B cell (primary cell): ENCODE results near the gene VPS13A. TPM values are rescaled to one million over a fixed set of nuclear protein-coding genes. Genes with fewer than 3 reads are reported as not detected.

Experiments
- ATAC-seq: fragments of 200-7000 bp; cut with Tn5 transposase; one replicate; pipeline ENCODE4 v1.10.0; 2021; ENCODE audit warnings: low read depth, mild to moderate bottlenecking, moderate number of reproducible peaks, moderate library complexity
- CTCF ChIA-PET: fragments of 350-600 bp; sonication (Branson Sonifier 250); formaldehyde crosslinking; loops from one replicate; lab custom pipeline; 2021; ENCODE audit warnings: antibody characterized with exemption, inconsistent platforms; lab: Charles Lee
- POLR2A ChIA-PET: fragments of 350-600 bp; sonication (Branson Sonifier 250); formaldehyde crosslinking; loops from one replicate; lab custom pipeline; 2021; ENCODE audit warnings: antibody characterized with exemption; lab: Charles Lee
- DNase-seq: peaks from one replicate; pipeline ENCODE4 v3.0.0; 2013
- H2AFZ ChIP-seq: 2 replicates; pipeline ENCODE4 v1.6.1; 2012; ENCODE audit warnings: mild to moderate bottlenecking, low read depth, low read length; ENCODE audit not compliant: insufficient read depth, poor library complexity, severe bottlenecking
- H3K27ac ChIP-seq, 2 donors: 1 replicate in 1 of 2; 2 replicates in 1 of 2; pipeline ENCODE4 v1.5.1; 2012 to 2013; ENCODE audit warnings: low read length in 2 of 2, mild to moderate bottlenecking in 2 of 2, moderate library complexity in 1 of 2
- H3K27me3 ChIP-seq, 4 experiments: fragments of 200-600 bp in 1 of 4; sonication (generic) in 1 of 4; replicated peaks in 1 of 4; 1 replicate in 2 of 4; 2 replicates in 2 of 4; pipeline versions ENCODE4 v1.6.1 to v1.7.0; 2013 to 2016; ENCODE audit warnings: low read length in 3 of 4, mild to moderate bottlenecking in 2 of 4, mixed read lengths in 1 of 4, moderate library complexity in 1 of 4; ENCODE audit not compliant: insufficient read depth in 4 of 4, control insufficient read depth in 3 of 4; ENCODE audit errors: control extremely low read depth in 1 of 4
- H3K36me3 ChIP-seq, 2 experiments: replicated peaks in 1 of 2; 1 replicate in 1 of 2; 2 replicates in 1 of 2; pipeline versions ENCODE4 v1.6.1 to v1.7.1; 2013; ENCODE audit warnings: low read length in 1 of 2; ENCODE audit not compliant: insufficient read depth in 2 of 2, control insufficient read depth in 1 of 2; ENCODE audit errors: control extremely low read depth in 1 of 2, extremely low read depth in 1 of 2
- H3K4me1 ChIP-seq, 2 donors: fragments of 200-600 bp in 1 of 2; sonication (generic) in 1 of 2; 1 replicate in 1 of 2; 2 replicates in 1 of 2; pipeline versions ENCODE4 v1.5.1 to v1.6.1; 2013 to 2017; ENCODE audit warnings: low read length in 2 of 2; ENCODE audit not compliant: control insufficient read depth in 2 of 2, insufficient read depth in 2 of 2
- H3K4me2 ChIP-seq: replicated peaks from 2 replicates; pipeline ENCODE3; 2012; ENCODE audit warnings: mild to moderate bottlenecking, low read depth, low read length; ENCODE audit not compliant: poor library complexity, severe bottlenecking
- H3K4me3 ChIP-seq, 5 experiments: fragments of 200-600 bp in 1 of 5; sonication (generic) in 1 of 5; 1 replicate in 3 of 5; 2 replicates in 2 of 5; pipeline versions ENCODE4 v1.5.1 to v1.7.0; 2011 to 2016; ENCODE audit warnings: low read length in 4 of 5, mild to moderate bottlenecking in 4 of 5, low read depth in 2 of 5, control low read depth in 1 of 5, moderate library complexity in 1 of 5; ENCODE audit not compliant: insufficient read depth in 1 of 5; ENCODE audit errors: control extremely low read depth in 1 of 5, extremely low read depth in 1 of 5
- H3K79me2 ChIP-seq: fragments of 200-600 bp; sonication (generic); one replicate; pipeline ENCODE4 v1.6.0; 2016; ENCODE audit warnings: low read length; ENCODE audit not compliant: control insufficient read depth, insufficient read depth
- H3K9ac ChIP-seq: fragments of 200-600 bp; sonication (generic); 2 replicates; pipeline ENCODE4 v1.6.1; 2017; ENCODE audit warnings: mild to moderate bottlenecking, low read length, moderate library complexity
- H3K9me3 ChIP-seq, 3 donors: one replicate each; pipeline versions ENCODE4 v1.6.1 to v1.7.1; 2013; ENCODE audit warnings: low read length in 2 of 3; ENCODE audit not compliant: control insufficient read depth in 2 of 3, insufficient read depth in 1 of 3; ENCODE audit errors: control extremely low read depth in 1 of 3
- H4K20me1 ChIP-seq: 2 replicates; pipeline ENCODE4 v1.6.0; 2012; ENCODE audit warnings: mild to moderate bottlenecking, low read length; ENCODE audit not compliant: insufficient read depth, control insufficient read depth, poor library complexity, severe bottlenecking
- H3K27ac Mint-ChIP-seq: one replicate; pipeline ENCODE4 v1.8.0; 2021; ENCODE audit warnings: mixed read lengths
- H3K27me3 Mint-ChIP-seq: one replicate; pipeline ENCODE4 v1.8.0; 2021; ENCODE audit warnings: mixed read lengths
- H3K4me1 Mint-ChIP-seq: one replicate; pipeline ENCODE4 v1.8.0; 2021; ENCODE audit warnings: mixed read lengths
- H3K4me3 Mint-ChIP-seq: one replicate; pipeline ENCODE4 v1.8.0; 2021; ENCODE audit warnings: mixed read lengths
- H3K9me3 Mint-ChIP-seq: one replicate; pipeline ENCODE4 v1.8.0; 2022; ENCODE audit warnings: mixed read lengths; ENCODE audit not compliant: insufficient read depth
- CTCF ChIP-seq: fragments of 200-600 bp; IDR thresholded peaks from one replicate; pipeline ENCODE4 v1.8.0; 2022; ENCODE audit warnings: antibody characterized with exemption, mild to moderate bottlenecking
- EZH2 ChIP-seq: IDR thresholded peaks from 2 replicates; pipeline ENCODE4 v1.6.1; 2012; ENCODE audit warnings: borderline replicate concordance, low read depth, mild to moderate bottlenecking, moderate library complexity, low read length; ENCODE audit not compliant: insufficient read depth, poor library complexity, severe bottlenecking
- WGBS: methylation state at CpG from one replicate; pipeline ENCODE4 v1.1.5; 2013; ENCODE audit warnings: missing lambda C conversion rate; ENCODE audit not compliant: insufficient coverage; 5-methylcytosine and 5-hydroxymethylcytosine counted together
- intact Hi-C: fragments of 100-400 bp; cut with micrococcal nuclease; formaldehyde crosslinking; loops from one replicate; pipeline ENCODE4 v1.10.0; 2022
- polyA plus RNA-seq: library from polyadenylated mRNA; depleted of rRNA; stranded (reverse); fragments of >200 nt; gene quantifications from 2 replicates; pipeline ENCODE4 v1.2.3, GENCODE V29; 2012
- total RNA-seq, 2 donors: library from RNA; stranded (reverse); fragments of 120-200 nt in 1 of 2; gene quantifications; 1 replicate in 1 of 2; 2 replicates in 1 of 2; pipeline versions ENCODE4 v1.2.3 to v1.2.4, GENCODE V29; 2013 to 2022

VPS13A gene
- total and polyA plus RNA-seq, 2 donors (not counting 1 experiment from before 2014, with no cell fraction given) = 6.5 to 57.8 TPM

GRCh38 chr9:77149879-77150278, 27.5 kb upstream of the VPS13A start:
- no peak overlapping the region for H2AFZ ChIP-seq
- no peaks in the 10 kb centered on the region for H3K9me3 ChIP-seq
- H3K9ac ChIP-seq = no peak overlapping the region
- intact Hi-C loops = loop anchor here (2.0 kb wide), 2 partner anchors 389 to 703 kb away; no protein-coding TSS in a partner anchor
- no peaks in the 10 kb centered on the region for H3K4me1 Mint-ChIP-seq
- ATAC-seq (no peak), DNase-seq (no peak)
- POLR2A ChIA-PET = no interaction called here
- 78% methylated on average over 2 of the region's 2 CpGs for WGBS
- no peaks in the 10 kb centered on the region for H3K9me3 Mint-ChIP-seq
- H3K79me2 ChIP-seq = no peaks in the 10 kb centered on the region
- H3K27me3 Mint-ChIP-seq = peaks cover 10% of the 10 kb centered on the region
- H3K27ac ChIP-seq = no peak overlapping the region
- H3K27me3 ChIP-seq = peaks cover 0 to 6% (median 1%) of the 10 kb centered on the region in 4 experiments
- H3K27ac Mint-ChIP-seq = no peak overlapping the region
- H3K4me1 ChIP-seq = no peaks in the 10 kb centered on the region
- no peak overlapping the region for H3K4me3 ChIP-seq
- no peaks in the 10 kb centered on the region for H4K20me1 ChIP-seq
- no peak overlapping the region for H3K4me3 Mint-ChIP-seq
- H3K36me3 ChIP-seq = no peaks in the 10 kb centered on the region
- CTCF ChIA-PET = interaction anchor here (0.6 to 1.2 kb wide), 3 partner anchors 21 to 112 kb away, joined by 3 read pairs; no protein-coding TSS in a partner anchor
- TF ChIP-seq EZH2 (no peak), CTCF (no peak)
- no peak overlapping the region for H3K4me2 ChIP-seq

GRCh38 chr9:77152289-77152688, 25.0 kb upstream of the VPS13A start:
- peaks cover 0 to 6% (median 3%) of the 10 kb centered on the region in 4 experiments for H3K27me3 ChIP-seq
- Mint-ChIP-seq H3K4me1 (no peaks in the 10 kb centered on the region), H3K27ac (no peak overlapping the region), H3K4me3 (no peak overlapping the region), H3K27me3 (peaks cover 21% of the 10 kb centered on the region), H3K9me3 (no peaks in the 10 kb centered on the region)
- no peaks in the 10 kb centered on the region for H3K79me2 ChIP-seq
- DNase-seq (no peak), ATAC-seq (no peak)
- TF ChIP-seq CTCF (no peak), EZH2 (no peak)
- H3K4me3 ChIP-seq = no peak overlapping the region
- no peaks in the 10 kb centered on the region for H3K36me3 ChIP-seq
- H3K4me1 ChIP-seq = no peaks in the 10 kb centered on the region
- H3K4me2 ChIP-seq = no peak overlapping the region
- H3K27ac ChIP-seq = no peak overlapping the region
- intact Hi-C loops = no loop called here
- no peak overlapping the region for H3K9ac ChIP-seq
- WGBS = no CpG with 5 or more reads among the region's 1 CpG
- no peaks in the 10 kb centered on the region for H3K9me3 ChIP-seq
- no peaks in the 10 kb centered on the region for H4K20me1 ChIP-seq
- ChIA-PET CTCF (interaction anchor here (0.6 to 0.7 kb wide), 2 partner anchors 15 to 1928 kb away, joined by 3 read pairs; no protein-coding TSS in a partner anchor), POLR2A (no interaction called here)
- no peak overlapping the region for H2AFZ ChIP-seq
